Hepatocyte (in vitro differentiated cells): ENCODE results near the gene EEFSEC.

Experiments used
- EZH2 ChIP-seq: fragments of 200-600 bp; sonication (generic); IDR thresholded peaks from 2 replicates; pipeline ENCODE4 v1.6.1; 2016; ENCODE audit warnings: antibody characterized with exemption, mild to moderate bottlenecking, borderline replicate concordance
- EZH2phosphoT487 ChIP-seq: fragments of 200-600 bp; sonication (generic); IDR thresholded peaks from one replicate; pipeline ENCODE4 v1.6.1; 2018; ENCODE audit warnings: antibody characterized with exemption, mild to moderate bottlenecking, low read depth, moderate library complexity; ENCODE audit not compliant: unreplicated experiment, severe bottlenecking
- TF ChIP-seq, protein P1 (sequence below): fragments of 200-600 bp; sonication (generic); IDR thresholded peaks from 2 replicates; pipeline ENCODE4 v1.5.1; 2016; ENCODE audit warnings: antibody characterized with exemption, mild to moderate bottlenecking; ENCODE audit not compliant: poor library complexity

DNA sequence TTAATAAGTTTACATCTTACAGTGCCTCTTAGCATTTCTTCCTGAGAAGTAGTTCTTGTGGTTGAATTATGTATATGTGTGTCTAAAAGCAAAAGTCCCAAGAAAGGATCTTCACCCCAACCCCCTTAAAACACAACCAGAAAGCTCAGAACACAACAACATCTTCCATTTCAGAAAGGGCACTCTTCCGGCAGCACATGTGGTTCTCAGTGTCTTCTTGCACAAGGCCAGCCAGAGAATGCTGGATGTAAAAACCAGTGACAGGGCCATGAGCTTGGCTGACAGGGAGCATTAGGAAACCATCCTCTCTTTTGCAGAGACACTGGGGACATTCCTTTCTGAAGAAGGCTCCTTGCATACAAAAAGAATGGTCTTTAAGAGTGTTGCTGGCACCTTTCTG lies 45.0 kb downstream of the EEFSEC start:
- TF ChIP-seq EZH2phosphoT487 (no peak), EZH2 (no peak)
- TF ChIP-seq, protein P1, sequence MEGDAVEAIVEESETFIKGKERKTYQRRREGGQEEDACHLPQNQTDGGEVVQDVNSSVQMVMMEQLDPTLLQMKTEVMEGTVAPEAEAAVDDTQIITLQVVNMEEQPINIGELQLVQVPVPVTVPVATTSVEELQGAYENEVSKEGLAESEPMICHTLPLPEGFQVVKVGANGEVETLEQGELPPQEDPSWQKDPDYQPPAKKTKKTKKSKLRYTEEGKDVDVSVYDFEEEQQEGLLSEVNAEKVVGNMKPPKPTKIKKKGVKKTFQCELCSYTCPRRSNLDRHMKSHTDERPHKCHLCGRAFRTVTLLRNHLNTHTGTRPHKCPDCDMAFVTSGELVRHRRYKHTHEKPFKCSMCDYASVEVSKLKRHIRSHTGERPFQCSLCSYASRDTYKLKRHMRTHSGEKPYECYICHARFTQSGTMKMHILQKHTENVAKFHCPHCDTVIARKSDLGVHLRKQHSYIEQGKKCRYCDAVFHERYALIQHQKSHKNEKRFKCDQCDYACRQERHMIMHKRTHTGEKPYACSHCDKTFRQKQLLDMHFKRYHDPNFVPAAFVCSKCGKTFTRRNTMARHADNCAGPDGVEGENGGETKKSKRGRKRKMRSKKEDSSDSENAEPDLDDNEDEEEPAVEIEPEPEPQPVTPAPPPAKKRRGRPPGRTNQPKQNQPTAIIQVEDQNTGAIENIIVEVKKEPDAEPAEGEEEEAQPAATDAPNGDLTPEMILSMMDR = no peak
